GM18520 (cell line): ENCODE results near the gene KIAA0232.
"Not testable (repeated sequence)": the region's sequence is repeated elsewhere in the genome, so short reads cannot be mapped to it uniquely, and the experiment has no call there.

Experiments
- ATAC-seq: cut with Tn5 transposase; IDR thresholded peaks from one replicate; pipeline ENCODE4 v1.9.1; 2021; ENCODE audit not compliant: unreplicated experiment

The KIAA0232 gene

GRCh38 chr4:6877067-6877466 is 94.5 kb downstream of the KIAA0232 start:
- ATAC-seq: no peak

GRCh38 chr4:6878451-6879059 is 96.0 kb downstream of the KIAA0232 start:
- no peak for ATAC-seq

GRCh38 chr4:6880691-6881090 is 98.2 kb downstream of the KIAA0232 start:
- no peak for ATAC-seq

- no peak for ATAC-seq
Observed at GRCh38 chr4:6881908-6882307, 99.4 kb downstream of the KIAA0232 start.

- ATAC-seq: no peak
Observed at GRCh38 chr4:6884341-6884870, 101.9 kb downstream of the KIAA0232 start.

GRCh38 chr4:6885953-6886557 is 103.5 kb downstream of the KIAA0232 start:
- no peak for ATAC-seq

- ATAC-seq: no peak
Observed at GRCh38 chr4:6886886-6887285, 104.4 kb downstream of the KIAA0232 start.

- no peak for ATAC-seq
Observed at GRCh38 chr4:6887591-6888371, 105.3 kb downstream of the KIAA0232 start.

- no peak for ATAC-seq
Observed at GRCh38 chr4:6888506-6889071, 106.1 kb downstream of the KIAA0232 start.

GRCh38 chr4:6889101-6889735 is 106.7 kb downstream of the KIAA0232 start:
- no peak for ATAC-seq

- ATAC-seq: no peak
Observed at GRCh38 chr4:6889736-6890324, 107.3 kb downstream of the KIAA0232 start.

- ATAC-seq: no peak
Observed at GRCh38 chr4:6890358-6890757, 107.8 kb downstream of the KIAA0232 start.

GRCh38 chr4:6890971-6891370 is 108.4 kb downstream of the KIAA0232 start:
- ATAC-seq: not testable (repeated sequence)

- no peak for ATAC-seq
Observed at GRCh38 chr4:6891436-6892170, 109.1 kb downstream of the KIAA0232 start.

GRCh38 chr4:6892190-6892908 is 109.8 kb downstream of the KIAA0232 start:
- ATAC-seq: no peak

- no peak for ATAC-seq
Observed at GRCh38 chr4:6892909-6893202, 110.3 kb downstream of the KIAA0232 start.

- no peak for ATAC-seq
Observed at GRCh38 chr4:6893449-6894085, 111.0 kb downstream of the KIAA0232 start.

GRCh38 chr4:6894086-6894478 is 111.6 kb downstream of the KIAA0232 start:
- no peak for ATAC-seq
